HEK293T (cell line): ENCODE measurements around the gene TMBIM6.

Experiments used
- BHLHE40 ChIP-seq: fragments of 450-650 bp; IDR thresholded peaks from 2 replicates; pipeline ENCODE4 v1.6.1; 2016; ENCODE audit warnings: mild to moderate bottlenecking, moderate library complexity, borderline replicate concordance
- CTBP1 ChIP-seq: fragments of 450-650 bp; IDR thresholded peaks from 2 replicates; pipeline ENCODE4 v1.6.1; 2016; ENCODE audit warnings: borderline replicate concordance
- ELF4 ChIP-seq: fragments of 450-650 bp; IDR thresholded peaks from 2 replicates; pipeline ENCODE4 v1.6.1; 2017; ENCODE audit warnings: antibody characterized with exemption
- FOXA1 ChIP-seq: fragments of 450-650 bp; IDR thresholded peaks from 2 replicates; pipeline ENCODE4 v1.6.1; 2016; ENCODE audit warnings: mild to moderate bottlenecking
- FOXK2 ChIP-seq: fragments of 450-650 bp; IDR thresholded peaks from 2 replicates; pipeline ENCODE4 v1.6.1; 2016; ENCODE audit warnings: mild to moderate bottlenecking
- FOXM1 ChIP-seq: fragments of 450-650 bp; IDR thresholded peaks from 2 replicates; pipeline ENCODE4 v1.6.1; 2017; ENCODE audit warnings: mild to moderate bottlenecking, borderline replicate concordance
- HDGF ChIP-seq: fragments of 450-650 bp; IDR thresholded peaks from 2 replicates; pipeline ENCODE4 v1.6.1; 2017; ENCODE audit warnings: antibody characterized with exemption, borderline replicate concordance
- LEF1 ChIP-seq: fragments of 450-650 bp; IDR thresholded peaks from 2 replicates; pipeline ENCODE4 v1.6.1; 2017; ENCODE audit warnings: mild to moderate bottlenecking, borderline replicate concordance
- NFRKB ChIP-seq: fragments of 450-650 bp; IDR thresholded peaks from 2 replicates; pipeline ENCODE4 v1.6.1; 2016; ENCODE audit warnings: mild to moderate bottlenecking, moderate library complexity
- SP1 ChIP-seq: fragments of 450-650 bp; IDR thresholded peaks from 2 replicates; pipeline ENCODE4 v1.6.1; 2017
- SUZ12 ChIP-seq: fragments of 450-650 bp; IDR thresholded peaks from 2 replicates; pipeline ENCODE4 v1.6.1; 2016; ENCODE audit warnings: mild to moderate bottlenecking
- TARDBP ChIP-seq: fragments of 450-650 bp; IDR thresholded peaks from 2 replicates; pipeline ENCODE4 v1.6.1; 2016

- TF ChIP-seq FOXM1 (no peak), TARDBP (no peak), BHLHE40 (no peak), CTBP1 (no peak), NFRKB (no peak), FOXA1 (no peak), HDGF (no peak), FOXK2 (no peak), SP1 (no peak), SUZ12 (no peak), LEF1 (no peak), ELF4 (no peak)
These were observed 34.8 kb upstream of the TMBIM6 start for GRCh38 chr12:49706351-49707127.
